DOHH2 (cell line): ENCODE data around the gene SLC27A2.

Experiments used
- CTCF ChIP-seq: fragments of 200-600 bp; sonication (generic); IDR thresholded peaks from one replicate; pipeline ENCODE4 v1.5.1; 2014; ENCODE audit warnings: antibody characterized with exemption, mild to moderate bottlenecking, low read depth, low read length; ENCODE audit not compliant: poor library complexity, severe bottlenecking
- EZH2phosphoT487 ChIP-seq: fragments of 200-600 bp; sonication (generic); IDR thresholded peaks from 2 replicates; pipeline ENCODE4 v1.6.1; 2017; ENCODE audit warnings: borderline replicate concordance, mild to moderate bottlenecking, antibody characterized with exemption, low read length, moderate library complexity, mixed read lengths

- TF ChIP-seq CTCF: no peak
- no peak for TF ChIP-seq EZH2phosphoT487
These were observed 20.0 kb downstream of the SLC27A2 start for GRCh38 chr15:50202003-50202402.
